GM21515 (cell line): Measurements from ENCODE around the gene EIF2D.
A peak's percentile ranks its signal among the peaks of the same experiment; 100 is the strongest.
"Not testable (repeated sequence)": the region's sequence is repeated elsewhere in the genome, so short reads cannot be mapped to it uniquely, and the experiment has no call there.

Source experiments
- ATAC-seq: cut with Tn5 transposase; IDR thresholded peaks from one replicate; pipeline ENCODE4 v1.9.1; 2021; ENCODE audit not compliant: unreplicated experiment

The EIF2D gene

GRCh38 chr1:206635080-206635977 is 23.1 kb upstream of the EIF2D start, which contains the start of gene DYRK3:
Gene DYRK3 (plus strand): TSS chr1:206635536. CDS start chr1:206635704, 168 bp downstream.
- peak; percentile 95 for ATAC-seq

GRCh38 chr1:206634365-206635079 is 22.3 kb upstream of the EIF2D start:
- no peak for ATAC-seq

- ATAC-seq: no peak
Measured at GRCh38 chr1:206633708-206634121, 21.4 kb upstream of the EIF2D start.

- ATAC-seq: no peak
Measured at GRCh38 chr1:206631085-206631509, 18.8 kb upstream of the EIF2D start.

GRCh38 chr1:206628916-206629315 is 16.7 kb upstream of the EIF2D start:
- ATAC-seq: no peak

- not testable (repeated sequence) for ATAC-seq
Measured at GRCh38 chr1:206626396-206626795, 14.1 kb upstream of the EIF2D start.

GRCh38 chr1:206609229-206609991 is 2.9 kb downstream of the EIF2D start:
- no peak for ATAC-seq

GRCh38 chr1:206608108-206608698 is 4.1 kb downstream of the EIF2D start:
- ATAC-seq: no peak

GRCh38 chr1:206606867-206607266 is 5.4 kb downstream of the EIF2D start:
- no peak for ATAC-seq

GRCh38 chr1:206604861-206605260 is 7.4 kb downstream of the EIF2D start:
- no peak for ATAC-seq

GRCh38 chr1:206600527-206600926 is 11.7 kb downstream of the EIF2D start:
- ATAC-seq: no peak

GRCh38 chr1:206596319-206596666 is 16.0 kb downstream of the EIF2D start:
- ATAC-seq: no peak

- ATAC-seq: no peak
Measured at GRCh38 chr1:206595581-206596318, 16.5 kb downstream of the EIF2D start.

- ATAC-seq: no peak
Measured at GRCh38 chr1:206593351-206593925, 18.8 kb downstream of the EIF2D start.

- no peak for ATAC-seq
Measured at GRCh38 chr1:206591696-206592095, 20.6 kb downstream of the EIF2D start.

- no peak for ATAC-seq
Measured at GRCh38 chr1:206591226-206591625, 21.0 kb downstream of the EIF2D start.

GRCh38 chr1:206590025-206590758 is 22.1 kb downstream of the EIF2D start:
- no peak for ATAC-seq

- no peak for ATAC-seq
Measured at GRCh38 chr1:206589206-206589605, 23.1 kb downstream of the EIF2D start.

- ATAC-seq: no peak
Measured at GRCh38 chr1:206588492-206588891, 23.8 kb downstream of the EIF2D start.
